Neural cell (in vitro differentiated cells): ENCODE data around the gene KRTAP4-6. TPM values are rescaled to one million over a fixed set of nuclear protein-coding genes. Genes with fewer than 3 reads are reported as not detected.
"Not testable (repeated sequence)": the region's sequence is repeated elsewhere in the genome, so short reads cannot be mapped to it uniquely, and the experiment has no call there.

Source experiments
- H2AFZ ChIP-seq: fragments of 200-600, 300-800 bp; sonication (generic), shearing (Covaris generic); 2 replicates; pipeline ENCODE4 v1.6.0; 2014; ENCODE audit warnings: low read depth, mild to moderate bottlenecking, antibody characterized with exemption, low read length, moderate library complexity
- H3F3A ChIP-seq: fragments of 200-600 bp; shearing (Covaris generic); 2 replicates; pipeline ENCODE4 v1.6.1; 2016; ENCODE audit warnings: mild to moderate bottlenecking, moderate library complexity, mixed read lengths, antibody characterized with exemption, low read length; ENCODE audit not compliant: insufficient read depth, poor library complexity, severe bottlenecking
- H3K27ac ChIP-seq: fragments of 200-600, 300-800 bp; sonication (generic), shearing (Covaris generic); 2 replicates; pipeline ENCODE4 v1.5.1; 2014; ENCODE audit warnings: mild to moderate bottlenecking, low read length, moderate library complexity
- H3K27me3 ChIP-seq: fragments of 300-800, 200-600 bp; sonication (generic), shearing (Covaris generic); 2 replicates; pipeline ENCODE4 v1.6.0; 2014; ENCODE audit warnings: mild to moderate bottlenecking, low read depth, low read length, moderate library complexity; ENCODE audit not compliant: insufficient read depth
- H3K36me3 ChIP-seq: fragments of 300-800, 200-600 bp; sonication (generic), shearing (Covaris generic); 2 replicates; pipeline ENCODE4 v1.5.1; 2014; ENCODE audit warnings: mild to moderate bottlenecking, antibody characterized with exemption, low read length, moderate library complexity; ENCODE audit not compliant: insufficient read depth
- H3K4me2 ChIP-seq: fragments of 300-800, 200-600 bp; sonication (generic), shearing (Covaris generic); 2 replicates; pipeline ENCODE4 v1.6.0; 2014; ENCODE audit warnings: mild to moderate bottlenecking, low read length
- H3K4me3 ChIP-seq: fragments of 300-800, 200-600 bp; sonication (generic), shearing (Covaris generic); 2 replicates; pipeline ENCODE4 v1.5.1; 2014; ENCODE audit warnings: mild to moderate bottlenecking, low read length, moderate library complexity
- H3K79me2 ChIP-seq: fragments of 200-600 bp; shearing (Covaris generic); replicated peaks from 2 replicates; pipeline ENCODE4 v1.6.0; 2014; ENCODE audit warnings: mild to moderate bottlenecking, low read length, moderate library complexity; ENCODE audit not compliant: insufficient read depth
- H3K9ac ChIP-seq: fragments of 300-800, 200-600 bp; sonication (generic), shearing (Covaris generic); 2 replicates; pipeline ENCODE4 v1.6.1; 2016; ENCODE audit warnings: mild to moderate bottlenecking, low read length, mixed read lengths
- H3K9me2 ChIP-seq: fragments of 200-600 bp; shearing (Covaris generic); 2 replicates; pipeline ENCODE4 v1.6.1; 2016; ENCODE audit warnings: mild to moderate bottlenecking, low read length, mixed read lengths; ENCODE audit not compliant: insufficient read depth
- H3K9me3 ChIP-seq: fragments of 200-600, 300-800 bp; sonication (generic), shearing (Covaris generic); 2 replicates; pipeline ENCODE4 v1.6.1; 2016; ENCODE audit warnings: mild to moderate bottlenecking, mixed run types, low read length, moderate library complexity, mixed read lengths
- H4K20me1 ChIP-seq: fragments of 200-600 bp; shearing (Covaris generic); 2 replicates; pipeline ENCODE4 v1.6.1; 2016; ENCODE audit warnings: mild to moderate bottlenecking, mixed run types; ENCODE audit not compliant: insufficient read depth
- EP300 ChIP-seq: fragments of 450-650 bp; conservative IDR thresholded peaks from 2 replicates; pipeline ENCODE4 v1.6.1; 2014; ENCODE audit warnings: antibody characterized with exemption, mild to moderate bottlenecking, moderate library complexity; ENCODE audit not compliant: poor library complexity, severe bottlenecking
- EZH2 ChIP-seq: fragments of 200-600, 300-800 bp; shearing (Covaris generic), sonication (generic); IDR thresholded peaks from 2 replicates; pipeline ENCODE4 v1.6.1; 2014; ENCODE audit warnings: antibody characterized with exemption, low read length, borderline replicate concordance, mild to moderate bottlenecking; ENCODE audit not compliant: insufficient read depth, poor library complexity, severe bottlenecking
- MXI1 ChIP-seq: fragments of 450-650 bp; conservative IDR thresholded peaks from 2 replicates; pipeline ENCODE4 v1.6.1; 2014; ENCODE audit warnings: antibody characterized with exemption, mild to moderate bottlenecking; ENCODE audit not compliant: poor library complexity, severe bottlenecking
- POLR2AphosphoS5 ChIP-seq: IDR thresholded peaks from 2 replicates; pipeline ENCODE4 v1.6.1; 2012
- RAD21 ChIP-seq: fragments of 450-650 bp; conservative IDR thresholded peaks from 2 replicates; pipeline ENCODE4 v1.6.1; 2014; ENCODE audit warnings: antibody characterized with exemption, mild to moderate bottlenecking, moderate library complexity
- SMC3 ChIP-seq: fragments of 450-650 bp; conservative IDR thresholded peaks from 2 replicates; pipeline ENCODE4 v1.6.1; 2014; ENCODE audit warnings: antibody characterized with exemption, mild to moderate bottlenecking, moderate library complexity; ENCODE audit not compliant: poor library complexity
- TAF1 ChIP-seq: IDR thresholded peaks from 2 replicates; pipeline ENCODE4 v1.6.1; 2012; ENCODE audit warnings: low read depth
- polyA plus RNA-seq: library from polyadenylated mRNA; depleted of rRNA; stranded (reverse); fragments of >200 nt; gene quantifications from 2 replicates; pipeline ENCODE4 v1.2.3, GENCODE V29; 2014
- TF ChIP-seq, protein P1 (sequence below): fragments of 450-650 bp; IDR thresholded peaks from 2 replicates; pipeline ENCODE4 v1.5.1; 2014; ENCODE audit warnings: antibody characterized with exemption, mild to moderate bottlenecking, moderate library complexity; ENCODE audit not compliant: poor library complexity, severe bottlenecking
- TF ChIP-seq, protein P2 (sequence below): IDR thresholded peaks from 2 replicates; pipeline ENCODE4 v1.6.1; 2012; ENCODE audit warnings: borderline replicate concordance

KRTAP4-6 gene
- polyA plus RNA-seq, 1 donor from 2014 or later = not detected

DNA sequence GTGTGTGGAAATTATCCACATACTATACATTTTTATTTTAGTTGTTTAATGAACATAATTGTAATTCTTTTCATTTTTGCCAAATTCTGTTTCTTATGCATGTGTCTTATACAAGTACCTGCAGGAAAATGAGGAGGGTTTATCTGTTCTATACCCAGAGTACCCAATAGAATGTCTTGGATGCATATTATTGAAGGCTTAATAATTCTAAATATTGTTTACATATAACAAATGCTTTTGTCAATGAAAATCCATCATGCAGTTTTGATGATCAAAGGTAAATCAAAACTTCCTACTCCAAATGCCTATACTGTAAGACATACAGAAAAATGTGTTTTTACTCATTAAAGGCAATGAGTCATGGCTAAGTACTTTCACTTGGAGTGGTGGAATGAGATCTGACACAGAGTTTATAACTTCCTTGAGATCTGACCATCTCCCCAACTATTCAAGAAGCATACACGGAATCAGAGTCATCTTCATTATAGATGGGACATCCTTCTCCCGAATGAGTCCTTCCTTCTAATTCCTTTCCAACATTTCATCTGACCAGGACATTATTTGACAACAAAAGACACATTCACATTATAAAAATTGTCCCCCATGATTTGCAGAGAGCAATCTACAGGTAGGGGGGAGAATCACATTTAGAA, 35.8 kb downstream of the KRTAP4-6 start:
- not testable (repeated sequence) for H3K9ac ChIP-seq, H3K9me3 ChIP-seq, H3K36me3 ChIP-seq, H3K79me2 ChIP-seq, H2AFZ ChIP-seq, H3K27me3 ChIP-seq, H3K27ac ChIP-seq, H4K20me1 ChIP-seq, H3K4me2 ChIP-seq, H3K9me2 ChIP-seq, H3F3A ChIP-seq, H3K4me3 ChIP-seq

GRCh38 chr17:41103896-41104295, 36.4 kb downstream of the KRTAP4-6 start:
- Histone ChIP-seq H4K20me1 (no peaks in the 10 kb centered on the region), H3F3A (no peaks in the 10 kb centered on the region), H3K27me3 (no peaks in the 10 kb centered on the region), H3K36me3 (no peaks in the 10 kb centered on the region), H3K9ac (no peak overlapping the region), H3K4me2 (no peak overlapping the region), H3K4me3 (no peak overlapping the region), H2AFZ (no peak overlapping the region), H3K79me2 (no peaks in the 10 kb centered on the region), H3K27ac (no peak overlapping the region), H3K9me2 (no peaks in the 10 kb centered on the region), H3K9me3 (no peaks in the 10 kb centered on the region)
- TF ChIP-seq MXI1 (no peak), RAD21 (no peak), POLR2AphosphoS5 (no peak)

GRCh38 chr17:41101586-41102259, 38.6 kb downstream of the KRTAP4-6 start, which contains the start of gene KRTAP4-16:
Gene KRTAP4-16, minus strand, starts transcription at chr17:41102209. Its CDS starts 0 bp downstream, at chr17:41102209.
- H3K9me2 ChIP-seq = no peaks in the 10 kb centered on the region
- H2AFZ ChIP-seq = no peak within 1 kb of the TSS
- TF ChIP-seq EP300 (no peak), RAD21 (no peak), MXI1 (no peak), TAF1 (no peak), POLR2AphosphoS5 (no peak), EZH2 (no peak), SMC3 (no peak)
- TF ChIP-seq, protein P1, sequence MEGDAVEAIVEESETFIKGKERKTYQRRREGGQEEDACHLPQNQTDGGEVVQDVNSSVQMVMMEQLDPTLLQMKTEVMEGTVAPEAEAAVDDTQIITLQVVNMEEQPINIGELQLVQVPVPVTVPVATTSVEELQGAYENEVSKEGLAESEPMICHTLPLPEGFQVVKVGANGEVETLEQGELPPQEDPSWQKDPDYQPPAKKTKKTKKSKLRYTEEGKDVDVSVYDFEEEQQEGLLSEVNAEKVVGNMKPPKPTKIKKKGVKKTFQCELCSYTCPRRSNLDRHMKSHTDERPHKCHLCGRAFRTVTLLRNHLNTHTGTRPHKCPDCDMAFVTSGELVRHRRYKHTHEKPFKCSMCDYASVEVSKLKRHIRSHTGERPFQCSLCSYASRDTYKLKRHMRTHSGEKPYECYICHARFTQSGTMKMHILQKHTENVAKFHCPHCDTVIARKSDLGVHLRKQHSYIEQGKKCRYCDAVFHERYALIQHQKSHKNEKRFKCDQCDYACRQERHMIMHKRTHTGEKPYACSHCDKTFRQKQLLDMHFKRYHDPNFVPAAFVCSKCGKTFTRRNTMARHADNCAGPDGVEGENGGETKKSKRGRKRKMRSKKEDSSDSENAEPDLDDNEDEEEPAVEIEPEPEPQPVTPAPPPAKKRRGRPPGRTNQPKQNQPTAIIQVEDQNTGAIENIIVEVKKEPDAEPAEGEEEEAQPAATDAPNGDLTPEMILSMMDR = no peak
- TF ChIP-seq, protein P2, sequence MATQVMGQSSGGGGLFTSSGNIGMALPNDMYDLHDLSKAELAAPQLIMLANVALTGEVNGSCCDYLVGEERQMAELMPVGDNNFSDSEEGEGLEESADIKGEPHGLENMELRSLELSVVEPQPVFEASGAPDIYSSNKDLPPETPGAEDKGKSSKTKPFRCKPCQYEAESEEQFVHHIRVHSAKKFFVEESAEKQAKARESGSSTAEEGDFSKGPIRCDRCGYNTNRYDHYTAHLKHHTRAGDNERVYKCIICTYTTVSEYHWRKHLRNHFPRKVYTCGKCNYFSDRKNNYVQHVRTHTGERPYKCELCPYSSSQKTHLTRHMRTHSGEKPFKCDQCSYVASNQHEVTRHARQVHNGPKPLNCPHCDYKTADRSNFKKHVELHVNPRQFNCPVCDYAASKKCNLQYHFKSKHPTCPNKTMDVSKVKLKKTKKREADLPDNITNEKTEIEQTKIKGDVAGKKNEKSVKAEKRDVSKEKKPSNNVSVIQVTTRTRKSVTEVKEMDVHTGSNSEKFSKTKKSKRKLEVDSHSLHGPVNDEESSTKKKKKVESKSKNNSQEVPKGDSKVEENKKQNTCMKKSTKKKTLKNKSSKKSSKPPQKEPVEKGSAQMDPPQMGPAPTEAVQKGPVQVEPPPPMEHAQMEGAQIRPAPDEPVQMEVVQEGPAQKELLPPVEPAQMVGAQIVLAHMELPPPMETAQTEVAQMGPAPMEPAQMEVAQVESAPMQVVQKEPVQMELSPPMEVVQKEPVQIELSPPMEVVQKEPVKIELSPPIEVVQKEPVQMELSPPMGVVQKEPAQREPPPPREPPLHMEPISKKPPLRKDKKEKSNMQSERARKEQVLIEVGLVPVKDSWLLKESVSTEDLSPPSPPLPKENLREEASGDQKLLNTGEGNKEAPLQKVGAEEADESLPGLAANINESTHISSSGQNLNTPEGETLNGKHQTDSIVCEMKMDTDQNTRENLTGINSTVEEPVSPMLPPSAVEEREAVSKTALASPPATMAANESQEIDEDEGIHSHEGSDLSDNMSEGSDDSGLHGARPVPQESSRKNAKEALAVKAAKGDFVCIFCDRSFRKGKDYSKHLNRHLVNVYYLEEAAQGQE = no peak
- H3K79me2 ChIP-seq = no peaks in the 10 kb centered on the region
- no peaks in the 10 kb centered on the region for H3K9me3 ChIP-seq
- H3K36me3 ChIP-seq = no peaks in the 10 kb centered on the region
- H3K27ac ChIP-seq = no peak within 1 kb of the TSS
- no peak within 1 kb of the TSS for H3K4me3 ChIP-seq
- no peaks in the 10 kb centered on the region for H3F3A ChIP-seq
- H3K9ac ChIP-seq = no peak within 1 kb of the TSS
- no peaks in the 10 kb centered on the region for H4K20me1 ChIP-seq
- no peaks in the 10 kb centered on the region for H3K27me3 ChIP-seq
- no peak within 1 kb of the TSS for H3K4me2 ChIP-seq

DNA sequence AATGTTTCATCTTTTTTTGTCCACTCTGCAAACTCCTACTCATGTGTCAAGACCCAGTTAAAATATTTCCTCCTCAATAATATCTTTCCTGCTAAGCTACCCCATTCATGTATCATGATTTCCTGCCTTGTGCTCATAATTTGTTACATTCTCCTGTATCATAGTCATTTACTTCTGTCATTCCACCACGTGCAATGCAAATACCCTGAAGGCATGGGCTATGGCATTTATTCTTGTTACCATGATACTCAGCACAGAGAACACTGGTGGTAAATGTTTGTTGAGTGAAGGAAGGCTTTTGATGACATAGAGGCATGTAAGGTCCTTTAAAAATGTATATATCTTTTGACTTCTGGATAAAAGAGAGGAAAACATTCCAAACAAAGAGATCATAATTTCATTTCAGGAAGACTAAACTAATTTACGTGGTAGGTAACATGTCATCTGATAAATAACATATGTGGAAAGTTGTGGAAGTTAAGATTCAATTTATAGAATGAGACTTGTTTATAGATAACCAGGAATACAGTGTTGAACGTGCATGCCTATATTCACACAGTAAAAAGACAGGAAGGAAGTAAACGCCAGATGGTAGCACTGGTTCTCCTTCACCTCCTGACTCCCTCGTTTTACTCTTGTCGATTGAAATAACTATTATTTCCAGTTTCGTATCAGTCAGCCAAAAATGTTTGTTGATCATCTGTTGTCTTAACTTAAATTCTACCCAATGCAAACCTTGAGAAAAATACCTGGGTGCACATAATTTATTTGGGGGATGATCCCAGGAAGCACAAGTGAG, 40.5 kb downstream of the KRTAP4-6 start:
- not testable (repeated sequence) for H3K27ac ChIP-seq, H3K4me2 ChIP-seq, H3F3A ChIP-seq, H3K79me2 ChIP-seq, H3K4me3 ChIP-seq, H3K9me3 ChIP-seq, H3K9ac ChIP-seq, H3K9me2 ChIP-seq, H3K27me3 ChIP-seq, H4K20me1 ChIP-seq, H3K36me3 ChIP-seq, H2AFZ ChIP-seq
